Measurements from ENCODE around the gene RAB34.

GRCh38 chr17:28717578-28718332 lies at the start of gene RAB34:
- TF ChIP-seq CTCF (IDR thresholded peaks at IDR 0.05; ENCODE audit: insufficient read depth, low read length, poor library complexity, severe bottlenecking) = no peak
- TF ChIP-seq EZH2phosphoT487 (conservative IDR thresholded peaks at IDR 0.05; ENCODE audit: low read length) = no peak

Data from SU-DHL-6 (cell line).